NB4 (cell line): ENCODE data around the gene NXPH1.
"Not testable (repeated sequence)": the region's sequence is repeated elsewhere in the genome, so short reads cannot be mapped to it uniquely, and the experiment has no call there.

ENCODE experiments used
- DNase-seq: peaks from one replicate; pipeline ENCODE4 v3.0.0; 2010; ENCODE audit warnings: low read depth
- H3K4me3 ChIP-seq: one replicate; pipeline ENCODE4 v1.5.1; 2011; ENCODE audit warnings: mild to moderate bottlenecking, low read depth, low read length, moderate library complexity
- CTCF ChIP-seq: IDR thresholded peaks from one replicate; pipeline ENCODE4 v1.5.1; 2012; ENCODE audit warnings: low read depth, low read length
- MAX ChIP-seq: IDR thresholded peaks from 2 replicates; pipeline ENCODE4 v1.6.1; 2011; ENCODE audit warnings: low read depth, low read length
- MYC ChIP-seq: IDR thresholded peaks from 2 replicates; pipeline ENCODE4 v1.6.1; 2011; ENCODE audit warnings: low read depth, low read length
- POLR2A ChIP-seq: IDR thresholded peaks from 2 replicates; pipeline ENCODE4 v1.6.1; 2011; ENCODE audit warnings: mild to moderate bottlenecking; ENCODE audit not compliant: insufficient read length; ENCODE audit errors: extremely low read depth

Gene NXPH1

GRCh38 chr7:8710124-8710523 lies 276.7 kb downstream of the NXPH1 start:
- no peak for DNase-seq
- H3K4me3 ChIP-seq: no peak overlapping the region
- TF ChIP-seq POLR2A (no peak), CTCF (no peak), MAX (no peak), MYC (no peak)

GRCh38 chr7:8714791-8715190 lies 281.4 kb downstream of the NXPH1 start:
- no peak for DNase-seq
- H3K4me3 ChIP-seq: no peak overlapping the region
- no peak for TF ChIP-seq CTCF

- DNase-seq: no peak
- H3K4me3 ChIP-seq: no peak overlapping the region
- TF ChIP-seq MAX (no peak), CTCF (no peak), POLR2A (no peak), MYC (no peak)
Observed at GRCh38 chr7:8719102-8719501, 285.7 kb downstream of the NXPH1 start.

- no peak overlapping the region for H3K4me3 ChIP-seq
- peak; percentile 68 for DNase-seq
- peak; percentile 35; the same call in 1 of the 2 replicates for TF ChIP-seq MAX
- no peak for TF ChIP-seq POLR2A
- TF ChIP-seq MYC: 0 out of 2 replicates have a peak, but pooled peaks have one; percentile 9
- peak; percentile 93 for TF ChIP-seq CTCF
Observed at GRCh38 chr7:8724080-8724718, 290.8 kb downstream of the NXPH1 start.

GRCh38 chr7:8731756-8732155 lies 298.3 kb downstream of the NXPH1 start:
- not testable (repeated sequence) for H3K4me3 ChIP-seq, DNase-seq

- H3K4me3 ChIP-seq: no peak overlapping the region
- DNase-seq: no peak
- TF ChIP-seq CTCF (no peak), POLR2A (no peak), MAX (no peak), MYC (no peak)
Observed at GRCh38 chr7:8739837-8740236, 306.4 kb downstream of the NXPH1 start.
